HL-60/S4 (cell line): ENCODE results near the gene TMEM25.
"Not testable (repeated sequence)": the region's sequence is repeated elsewhere in the genome, so short reads cannot be mapped to it uniquely, and the experiment has no call there.

Experiments used
- in situ Hi-C: fragments of 300-500 bp; cut with MboI; formaldehyde crosslinking; loops from 2 replicates; pipeline ENCODE4 v1.14.3; 2022; ENCODE audit warnings: low sequenced_read_pairs

TMEM25 gene

GRCh38 chr11:118531597-118532084 lies 649 bp downstream of the TMEM25 start:
- in situ Hi-C loops, result no loop called here

DNA sequence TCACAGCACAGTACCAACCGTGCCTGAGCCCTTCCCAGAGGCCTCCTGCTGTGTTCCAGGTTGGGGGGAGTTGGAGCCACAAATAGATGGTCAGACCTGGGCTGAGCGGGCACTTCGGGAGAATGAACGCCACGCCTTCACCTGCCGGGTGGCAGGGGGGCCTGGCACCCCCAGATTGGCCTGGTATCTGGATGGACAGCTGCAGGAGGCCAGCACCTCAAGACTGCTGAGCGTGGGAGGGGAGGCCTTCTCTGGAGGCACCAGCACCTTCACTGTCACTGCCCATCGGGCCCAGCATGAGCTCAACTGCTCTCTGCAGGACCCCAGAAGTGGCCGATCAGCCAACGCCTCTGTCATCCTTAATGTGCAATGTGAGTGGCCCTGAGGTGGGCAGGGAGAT lies 1.1 kb downstream of the TMEM25 start:
- in situ Hi-C loops, result no loop called here

GRCh38 chr11:118532852-118533768 lies 2.1 kb downstream of the TMEM25 start:
- in situ Hi-C loops, result no loop called here

DNA sequence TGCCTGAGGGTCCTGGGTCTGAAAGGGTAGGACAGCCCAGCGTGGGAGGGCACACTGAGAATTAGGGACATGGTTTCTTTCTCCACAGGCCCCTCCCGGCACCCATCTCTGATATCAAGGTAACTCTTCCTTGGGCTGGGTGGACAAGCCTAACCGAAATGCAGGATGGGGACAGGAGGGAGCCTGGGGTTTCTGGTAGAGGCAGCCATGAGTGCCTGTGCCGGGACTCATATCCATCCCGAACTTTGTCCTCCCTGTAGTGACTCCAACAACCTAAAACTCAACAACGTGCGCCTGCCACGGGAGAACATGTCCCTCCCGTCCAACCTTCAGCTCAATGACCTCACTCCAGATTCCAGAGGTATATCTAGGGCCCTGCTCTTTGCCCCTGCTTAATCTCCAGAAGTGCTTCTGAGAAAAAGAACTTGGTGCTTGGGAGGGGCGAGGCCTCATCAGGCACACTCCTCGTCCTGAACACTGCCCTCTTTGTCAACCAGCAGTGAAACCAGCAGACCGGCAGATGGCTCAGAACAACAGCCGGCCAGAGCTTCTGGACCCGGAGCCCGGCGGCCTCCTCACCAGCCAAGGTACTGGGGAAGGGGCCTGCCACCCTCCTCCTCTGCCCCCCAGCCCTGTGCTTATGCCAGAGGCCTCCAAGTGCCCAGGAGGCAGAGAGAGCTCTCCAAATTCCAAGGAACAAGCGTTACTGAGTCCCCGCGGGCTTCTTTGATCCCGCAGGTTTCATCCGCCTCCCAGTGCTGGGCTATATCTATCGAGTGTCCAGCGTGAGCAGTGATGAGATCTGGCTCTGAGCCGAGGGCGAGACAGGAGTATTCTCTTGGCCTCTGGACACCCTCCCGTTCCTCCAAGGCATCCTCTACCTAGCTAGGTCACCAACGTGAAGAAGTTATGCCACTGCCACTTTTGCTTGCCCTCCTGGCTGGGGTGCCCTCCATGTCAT lies 3.1 kb downstream of the TMEM25 start:
- in situ Hi-C loops, result no loop called here

DNA sequence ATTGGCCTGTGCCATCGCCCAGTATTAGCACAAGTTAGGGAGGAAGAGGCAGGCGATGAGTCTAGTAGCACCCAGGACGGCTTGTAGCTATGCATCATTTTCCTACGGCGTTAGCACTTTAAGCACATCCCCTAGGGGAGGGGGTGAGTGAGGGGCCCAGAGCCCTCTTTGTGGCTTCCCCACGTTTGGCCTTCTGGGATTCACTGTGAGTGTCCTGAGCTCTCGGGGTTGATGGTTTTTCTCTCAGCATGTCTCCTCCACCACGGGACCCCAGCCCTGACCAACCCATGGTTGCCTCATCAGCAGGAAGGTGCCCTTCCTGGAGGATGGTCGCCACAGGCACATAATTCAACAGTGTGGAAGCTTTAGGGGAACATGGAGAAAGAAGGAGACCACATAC lies 4.3 kb downstream of the TMEM25 start:
- in situ Hi-C loops, result no loop called here

DNA sequence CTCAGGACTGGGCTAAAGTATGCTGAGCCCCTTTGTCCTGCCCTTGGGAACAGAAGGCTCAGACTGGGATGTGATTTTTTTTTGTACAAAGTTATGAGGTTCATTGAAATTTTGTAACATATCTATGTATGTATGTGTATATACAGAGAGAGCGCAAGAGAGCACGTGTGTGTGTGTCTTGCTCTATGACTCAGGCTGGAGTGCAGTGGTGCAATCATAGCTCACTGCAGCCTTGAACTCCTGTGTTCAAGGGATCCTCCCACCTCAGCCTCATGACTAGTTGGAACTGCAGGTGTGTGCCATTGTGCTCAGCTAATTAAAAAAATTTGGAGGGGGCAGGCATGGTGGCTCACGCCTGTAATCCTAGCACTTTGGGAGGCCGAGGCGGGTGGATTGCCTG lies 5.7 kb downstream of the TMEM25 start:
- in situ Hi-C loops, result no loop called here

GRCh38 chr11:118537409-118537980 lies 6.5 kb downstream of the TMEM25 start:
- in situ Hi-C loops, result no loop called here

DNA sequence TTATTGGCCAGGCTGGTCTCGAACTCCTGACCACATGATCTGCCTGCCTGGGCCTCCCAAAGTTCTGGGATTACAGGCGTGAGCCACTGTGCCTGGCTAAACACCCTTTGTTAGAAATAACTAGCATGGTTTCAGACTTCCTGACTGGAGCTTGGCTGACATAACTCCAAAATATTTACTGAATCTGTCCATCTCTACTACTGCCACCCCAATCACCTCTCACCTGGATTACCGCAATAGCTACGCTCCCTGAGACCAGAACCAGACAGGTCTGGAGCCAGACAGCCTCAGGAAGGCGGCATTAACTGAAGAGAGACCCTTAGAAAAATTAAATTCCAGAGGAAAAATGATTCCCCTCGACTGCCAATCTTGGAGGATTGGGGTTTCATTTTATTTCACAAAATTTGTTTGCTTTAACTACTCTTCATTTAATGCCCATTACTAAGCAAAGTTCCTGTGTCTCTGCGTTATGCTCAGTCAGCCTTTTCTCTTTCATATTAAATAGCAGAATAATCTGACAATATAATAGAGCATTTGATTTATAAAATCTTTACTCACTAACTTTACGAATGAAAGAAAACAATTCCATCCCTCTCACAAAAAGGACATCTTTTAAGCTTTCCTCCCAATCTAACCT lies 13.1 kb downstream of the TMEM25 start:
- in situ Hi-C loops, result no loop called here

DNA sequence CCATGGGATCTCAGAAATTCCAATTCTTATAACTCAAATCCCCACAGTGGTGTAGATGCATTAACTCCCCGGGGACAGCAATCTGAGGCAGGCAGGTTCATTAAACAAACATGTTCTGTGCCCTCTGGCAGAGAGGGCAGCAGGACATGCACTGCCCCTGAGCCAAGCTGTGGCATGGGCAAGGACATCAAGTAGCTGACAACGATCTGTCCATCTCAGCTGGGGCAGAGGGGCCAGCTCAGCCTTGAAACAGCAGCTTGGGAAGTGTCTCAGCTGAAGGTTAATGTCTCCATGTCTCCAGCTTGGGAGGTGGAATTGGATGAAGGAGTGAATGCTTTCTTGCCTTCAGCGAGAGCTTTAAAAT lies 13.6 kb downstream of the TMEM25 start:
- in situ Hi-C loops, result no loop called here

DNA sequence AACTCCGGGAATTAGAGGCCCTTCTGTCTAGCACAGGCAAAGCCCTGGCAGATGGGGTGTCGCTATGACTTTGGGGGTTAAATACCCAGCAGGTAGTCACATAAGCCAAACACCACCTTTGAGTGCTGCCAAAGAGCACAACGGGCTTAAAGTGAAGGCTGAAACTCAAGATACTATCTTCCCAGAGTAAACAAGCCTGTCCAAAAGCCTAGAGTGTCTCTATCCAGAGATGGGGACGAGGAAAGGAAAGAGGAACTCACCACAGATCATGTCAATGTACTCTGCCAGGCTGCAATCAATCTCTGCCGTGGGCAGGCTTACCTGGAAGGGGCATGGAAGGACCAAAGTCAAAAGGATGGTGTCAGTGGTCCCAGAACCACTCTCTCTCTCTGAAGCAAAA lies 14.5 kb downstream of the TMEM25 start:
- in situ Hi-C loops, result no loop called here

DNA sequence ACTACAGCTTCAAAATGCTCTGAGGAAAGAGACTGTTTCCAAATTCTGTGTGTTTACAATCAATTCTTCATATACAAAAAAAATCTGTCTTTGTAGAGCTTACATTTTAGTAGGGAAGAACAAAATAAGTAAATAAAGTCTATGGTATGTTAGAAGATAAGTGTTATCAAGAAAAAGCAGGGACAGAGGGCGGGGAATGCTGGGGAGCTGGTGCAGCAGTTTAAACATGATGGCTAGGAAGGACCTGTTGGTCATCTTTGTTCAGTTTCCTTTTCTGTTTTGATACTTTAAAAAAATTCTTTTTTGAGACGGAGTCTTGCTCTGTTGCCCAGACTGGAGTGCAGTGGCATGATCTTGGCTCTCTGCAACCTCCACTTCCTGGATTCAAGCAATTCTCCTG lies 16.1 kb downstream of the TMEM25 start:
- in situ Hi-C loops, result no loop called here

DNA sequence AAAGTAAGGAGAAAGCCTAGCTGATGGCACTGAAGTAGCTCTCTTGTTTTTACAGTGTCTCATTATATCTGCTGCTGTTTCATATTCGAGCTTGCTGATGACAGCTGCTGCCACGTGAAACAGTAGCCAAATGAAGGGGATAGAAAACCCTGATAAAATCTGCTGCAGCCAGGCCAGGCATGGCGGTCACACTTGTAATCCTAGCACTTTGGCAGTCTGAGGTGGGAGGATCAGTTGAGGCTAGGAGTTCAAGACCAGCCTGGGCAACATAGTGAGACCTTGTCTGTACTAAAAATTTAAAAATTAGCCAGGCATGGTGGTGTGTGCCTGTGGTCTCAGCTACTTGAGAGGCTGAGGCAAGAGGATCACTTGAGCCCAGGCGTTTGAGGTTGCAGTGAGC lies 21.3 kb downstream of the TMEM25 start:
- in situ Hi-C loops, result no loop called here

- in situ Hi-C loops, result no loop called here
Observed at GRCh38 chr11:118560806-118561205, 29.8 kb downstream of the TMEM25 start.

GRCh38 chr11:118565051-118565450 lies 34.1 kb downstream of the TMEM25 start:
- in situ Hi-C loops, result no loop called here

- in situ Hi-C loops, result no loop called here
Observed at GRCh38 chr11:118569670-118570069, 38.7 kb downstream of the TMEM25 start.

- in situ Hi-C loops, result no loop called here
Observed at GRCh38 chr11:118570787-118571186, 39.8 kb downstream of the TMEM25 start.

GRCh38 chr11:118571701-118572060 lies 40.7 kb downstream of the TMEM25 start:
- in situ Hi-C loops, result not testable (repeated sequence)

- in situ Hi-C loops, result no loop called here
Observed at GRCh38 chr11:118572061-118572980, 41.3 kb downstream of the TMEM25 start, which contains the start of gene ARCN1. Gene ARCN1 (plus strand): TSS chr11:118572409. CDS start chr11:118572548, 139 bp downstream.

DNA sequence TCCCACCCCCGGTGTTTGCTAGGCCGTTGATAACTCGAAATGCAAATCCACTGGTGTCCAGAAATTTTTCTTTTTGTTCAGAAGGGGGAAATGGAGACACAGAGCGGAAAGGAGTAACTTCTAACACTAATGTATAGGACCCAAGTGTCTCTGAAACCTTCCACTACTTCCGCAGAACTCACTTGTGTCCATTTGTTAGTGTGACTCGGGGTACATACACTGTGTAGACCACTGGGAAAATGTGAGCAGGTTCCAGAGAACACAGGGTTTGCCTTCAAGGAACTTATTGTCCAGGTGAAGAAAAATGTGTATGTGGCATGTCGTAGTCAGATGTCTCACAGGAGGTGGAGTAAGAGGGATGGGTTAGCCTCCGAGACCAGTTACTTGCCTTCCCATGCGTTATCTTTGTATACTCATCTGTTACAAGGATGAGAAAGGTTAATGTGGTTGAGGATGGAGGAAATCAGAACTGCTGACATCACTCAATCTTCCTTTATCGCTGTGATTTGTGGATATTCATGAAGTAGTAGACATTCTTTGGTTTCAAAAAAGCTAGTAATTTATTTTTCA lies 42.1 kb downstream of the TMEM25 start:
- in situ Hi-C loops, result no loop called here
